ENCODE results near the gene WDR27.

Gene WDR27

GRCh38 chr6:169741344-169741743, 39.5 kb upstream of the WDR27 start:
- no peaks in the 10 kb centered on the region for H3K79me2 ChIP-seq (ENCODE audit: insufficient read depth, low read length)
- H3K4me3 ChIP-seq (ENCODE audit: low read depth in 1 of 2, low read length in 2 of 2), result no peak overlapping the region
- H3K4me1 ChIP-seq (ENCODE audit: insufficient read depth, low read length), result no peaks in the 10 kb centered on the region
- no peak overlapping the region for H3K9ac ChIP-seq (ENCODE audit: low read depth, low read length)
- no peaks in the 10 kb centered on the region for H3K9me3 ChIP-seq (ENCODE audit: insufficient read depth, low read length, severe bottlenecking)
- H2AFZ ChIP-seq (ENCODE audit: low read depth, low read length), result no peak overlapping the region
- H3K27ac ChIP-seq (ENCODE audit: low read length), result no peak overlapping the region
- no peaks in the 10 kb centered on the region for H3K36me3 ChIP-seq (ENCODE audit: insufficient read depth, low read length)
- ATAC-seq (ENCODE audit: insufficient read depth, low read depth) (no peak), DNase-seq (no peak)
- H3K27me3 ChIP-seq (ENCODE audit: insufficient read depth, low read length, poor library complexity), result no peaks in the 10 kb centered on the region
- no peak overlapping the region for H3K4me2 ChIP-seq (ENCODE audit: insufficient read depth, low read length)
- no peak for TF ChIP-seq EZH2 (IDR thresholded peaks at IDR 0.05; ENCODE audit: borderline replicate concordance, low read depth, low read length, severe bottlenecking)
- TF ChIP-seq CTCF (IDR thresholded peaks at IDR 0.05; ENCODE audit: borderline replicate concordance, extremely low read depth, low read length, poor library complexity, severe bottlenecking), result no peak
- no peaks in the 10 kb centered on the region for H4K20me1 ChIP-seq (ENCODE audit: insufficient read depth, low read length)

GRCh38 chr6:169738976-169739529, 37.2 kb upstream of the WDR27 start:
- Histone ChIP-seq H3K4me1 (ENCODE audit: insufficient read depth, low read length) (no peaks in the 10 kb centered on the region), H3K9me3 (ENCODE audit: insufficient read depth, low read length, severe bottlenecking) (no peaks in the 10 kb centered on the region), H3K27ac (ENCODE audit: low read length) (no peak overlapping the region), H4K20me1 (ENCODE audit: insufficient read depth, low read length) (no peaks in the 10 kb centered on the region), H3K27me3 (ENCODE audit: insufficient read depth, low read length, poor library complexity) (peaks cover 3% of the 10 kb centered on the region), H3K79me2 (ENCODE audit: insufficient read depth, low read length) (no peaks in the 10 kb centered on the region), H3K36me3 (ENCODE audit: insufficient read depth, low read length) (no peaks in the 10 kb centered on the region), H3K4me2 (ENCODE audit: insufficient read depth, low read length) (no peak overlapping the region), H3K4me3 (ENCODE audit: low read depth in 1 of 2, low read length in 2 of 2) (no peak overlapping the region), H2AFZ (ENCODE audit: low read depth, low read length) (no peak overlapping the region), H3K9ac (ENCODE audit: low read depth, low read length) (no peak overlapping the region)
- no peak for DNase-seq
- TF ChIP-seq CTCF (IDR thresholded peaks at IDR 0.05; ENCODE audit: borderline replicate concordance, extremely low read depth, low read length, poor library complexity, severe bottlenecking) (no peak), EZH2 (IDR thresholded peaks at IDR 0.05; ENCODE audit: borderline replicate concordance, low read depth, low read length, severe bottlenecking) (no peak)
- ATAC-seq (ENCODE audit: insufficient read depth, low read depth), result no peak

- no peaks in the 10 kb centered on the region for H3K36me3 ChIP-seq (ENCODE audit: insufficient read depth, low read length)
- TF ChIP-seq CTCF (IDR thresholded peaks at IDR 0.05; ENCODE audit: borderline replicate concordance, extremely low read depth, low read length, poor library complexity, severe bottlenecking) (no peak), EZH2 (IDR thresholded peaks at IDR 0.05; ENCODE audit: borderline replicate concordance, low read depth, low read length, severe bottlenecking) (no peak)
- ATAC-seq (ENCODE audit: insufficient read depth, low read depth) (no peak), DNase-seq (no peak)
- no peak overlapping the region for H3K4me3 ChIP-seq (ENCODE audit: low read depth in 1 of 2, low read length in 2 of 2)
- no peak overlapping the region for H3K9ac ChIP-seq (ENCODE audit: low read depth, low read length)
- no peaks in the 10 kb centered on the region for H3K79me2 ChIP-seq (ENCODE audit: insufficient read depth, low read length)
- no peak overlapping the region for H3K4me2 ChIP-seq (ENCODE audit: insufficient read depth, low read length)
- no peaks in the 10 kb centered on the region for H3K4me1 ChIP-seq (ENCODE audit: insufficient read depth, low read length)
- H4K20me1 ChIP-seq (ENCODE audit: insufficient read depth, low read length), result no peaks in the 10 kb centered on the region
- H3K27me3 ChIP-seq (ENCODE audit: insufficient read depth, low read length, poor library complexity), result peaks cover 3% of the 10 kb centered on the region
- H3K27ac ChIP-seq (ENCODE audit: low read length), result no peak overlapping the region
- no peaks in the 10 kb centered on the region for H3K9me3 ChIP-seq (ENCODE audit: insufficient read depth, low read length, severe bottlenecking)
- no peak overlapping the region for H2AFZ ChIP-seq (ENCODE audit: low read depth, low read length)
Observed at GRCh38 chr6:169738204-169738975, 36.6 kb upstream of the WDR27 start.

Measured in DND-41 (cell line).